ENCODE measurements around the gene EPS8.

The EPS8 gene

GRCh38 chr12:15789220-15790171 is at the start of gene EPS8:
TSS of gene EPS8 (minus strand) at chr12:15789388. CDS start at chr12:15682951, 106,437 bp downstream.
- peak; percentile 52 for DNase-seq (ENCODE audit: low read depth)

GRCh38 chr12:15837141-15837790 is 48.1 kb upstream of the EPS8 start:
- DNase-seq (ENCODE audit: low read depth): no peak

GRCh38 chr12:15834575-15834974 is 45.4 kb upstream of the EPS8 start:
- DNase-seq (ENCODE audit: low read depth): no peak

- DNase-seq (ENCODE audit: low read depth): no peak
These were observed 42.3 kb upstream of the EPS8 start for GRCh38 chr12:15831315-15831978.

- DNase-seq (ENCODE audit: low read depth): no peak
These were observed 41.4 kb upstream of the EPS8 start for GRCh38 chr12:15830538-15830937.

- DNase-seq (ENCODE audit: low read depth): no peak
These were observed 40.8 kb upstream of the EPS8 start for GRCh38 chr12:15829949-15830348.

GRCh38 chr12:15829255-15829654 is 40.1 kb upstream of the EPS8 start:
- no peak for DNase-seq (ENCODE audit: low read depth)

GRCh38 chr12:15827136-15827535 is 37.9 kb upstream of the EPS8 start:
- no peak for DNase-seq (ENCODE audit: low read depth)

GRCh38 chr12:15824516-15824915 is 35.3 kb upstream of the EPS8 start:
- DNase-seq (ENCODE audit: low read depth): no peak

GRCh38 chr12:15823360-15824128 is 34.4 kb upstream of the EPS8 start:
- DNase-seq (ENCODE audit: low read depth): no peak

- DNase-seq (ENCODE audit: low read depth): no peak
These were observed 30.7 kb upstream of the EPS8 start for GRCh38 chr12:15819644-15820437.

- DNase-seq (ENCODE audit: low read depth): no peak
These were observed 29.2 kb upstream of the EPS8 start for GRCh38 chr12:15818418-15818817.

- DNase-seq (ENCODE audit: low read depth): no peak
These were observed 26.5 kb upstream of the EPS8 start for GRCh38 chr12:15815730-15816129.

GRCh38 chr12:15811214-15812127 is 22.3 kb upstream of the EPS8 start:
- no peak for DNase-seq (ENCODE audit: low read depth)

GRCh38 chr12:15808652-15809051 is 19.5 kb upstream of the EPS8 start:
- no peak for DNase-seq (ENCODE audit: low read depth)

- DNase-seq (ENCODE audit: low read depth): no peak
These were observed 19.1 kb upstream of the EPS8 start for GRCh38 chr12:15808250-15808649.

- no peak for DNase-seq (ENCODE audit: low read depth)
These were observed 17.6 kb upstream of the EPS8 start for GRCh38 chr12:15806826-15807225.

GRCh38 chr12:15801770-15802744 is 12.9 kb upstream of the EPS8 start:
- DNase-seq (ENCODE audit: low read depth): no peak

- no peak for DNase-seq (ENCODE audit: low read depth)
These were observed 11.1 kb upstream of the EPS8 start for GRCh38 chr12:15800278-15800677.
